ENCODE measurements around the gene FBXO34.

FBXO34 gene

GRCh38 chr14:55253276-55253675, 17.9 kb upstream of the FBXO34 start:
- H3K36me3 Mint-ChIP-seq, result no peaks in the 10 kb centered on the region
- H3K4me1 Mint-ChIP-seq, result no peaks in the 10 kb centered on the region
- no peak overlapping the region for H3K4me3 Mint-ChIP-seq
- H3K27ac Mint-ChIP-seq, result no peak overlapping the region
- no peaks in the 10 kb centered on the region for H3K9me3 Mint-ChIP-seq
- H3K27me3 Mint-ChIP-seq, result peaks cover 30% of the 10 kb centered on the region
- no peak for ATAC-seq

GRCh38 chr14:55254581-55254980, 16.6 kb upstream of the FBXO34 start:
- ATAC-seq, result no peak
- Mint-ChIP-seq H3K27me3 (peaks cover 19% of the 10 kb centered on the region), H3K27ac (no peak overlapping the region), H3K4me3 (no peak overlapping the region), H3K36me3 (no peaks in the 10 kb centered on the region), H3K9me3 (no peaks in the 10 kb centered on the region), H3K4me1 (no peaks in the 10 kb centered on the region)

GRCh38 chr14:55255979-55256378, 15.2 kb upstream of the FBXO34 start:
- H3K27me3 Mint-ChIP-seq, result peaks cover 9% of the 10 kb centered on the region
- no peaks in the 10 kb centered on the region for H3K4me1 Mint-ChIP-seq
- no peak overlapping the region for H3K4me3 Mint-ChIP-seq
- H3K27ac Mint-ChIP-seq, result no peak overlapping the region
- ATAC-seq, result no peak
- no peaks in the 10 kb centered on the region for H3K9me3 Mint-ChIP-seq
- no peaks in the 10 kb centered on the region for H3K36me3 Mint-ChIP-seq

- Mint-ChIP-seq H3K9me3 (no peaks in the 10 kb centered on the region), H3K27me3 (peaks cover 8% of the 10 kb centered on the region), H3K4me3 (no peak overlapping the region), H3K27ac (no peak overlapping the region), H3K4me1 (no peaks in the 10 kb centered on the region), H3K36me3 (no peaks in the 10 kb centered on the region)
- ATAC-seq, result no peak
Measured at GRCh38 chr14:55256586-55256985, 14.6 kb upstream of the FBXO34 start.

GRCh38 chr14:55265197-55265596, 6.0 kb upstream of the FBXO34 start:
- H3K4me3 Mint-ChIP-seq, result no peak overlapping the region
- peaks cover 14% of the 10 kb centered on the region for H3K9me3 Mint-ChIP-seq
- ATAC-seq, result peak; percentile 58
- H3K4me1 Mint-ChIP-seq, result peaks cover 6% of the 10 kb centered on the region
- H3K27me3 Mint-ChIP-seq, result peaks cover 8% of the 10 kb centered on the region
- no peak overlapping the region for H3K27ac Mint-ChIP-seq
- H3K36me3 Mint-ChIP-seq, result peaks cover 13% of the 10 kb centered on the region

GRCh38 chr14:55267820-55268219, 3.4 kb upstream of the FBXO34 start:
- no peak for ATAC-seq
- Mint-ChIP-seq H3K27me3 (no peaks in the 10 kb centered on the region), H3K27ac (no peak overlapping the region), H3K4me1 (peaks cover 14% of the 10 kb centered on the region), H3K36me3 (peaks cover 13% of the 10 kb centered on the region), H3K9me3 (peaks cover 14% of the 10 kb centered on the region), H3K4me3 (no peak overlapping the region)

- no peaks in the 10 kb centered on the region for H3K36me3 Mint-ChIP-seq
- H3K27ac Mint-ChIP-seq, result peak overlapping the region; percentile 84
- H3K27me3 Mint-ChIP-seq, result no peaks in the 10 kb centered on the region
- peak; percentile 60 for ATAC-seq
- peaks cover 42% of the 10 kb centered on the region for H3K4me1 Mint-ChIP-seq
- H3K4me3 Mint-ChIP-seq, result peak overlapping the region; percentile 89
- no peaks in the 10 kb centered on the region for H3K9me3 Mint-ChIP-seq
Measured at GRCh38 chr14:55271572-55272298, 514 bp downstream of the FBXO34 start.

- Mint-ChIP-seq H3K27me3 (no peaks in the 10 kb centered on the region), H3K9me3 (no peaks in the 10 kb centered on the region), H3K4me1 (peaks cover 48% of the 10 kb centered on the region), H3K36me3 (no peaks in the 10 kb centered on the region), H3K4me3 (peak overlapping the region; percentile 89), H3K27ac (peak overlapping the region; percentile 84)
- ATAC-seq, result no peak
Measured at GRCh38 chr14:55272387-55272786, 1.2 kb downstream of the FBXO34 start.

- Mint-ChIP-seq H3K9me3 (no peaks in the 10 kb centered on the region), H3K36me3 (no peaks in the 10 kb centered on the region), H3K4me3 (peak overlapping the region; percentile 3), H3K27me3 (no peaks in the 10 kb centered on the region), H3K27ac (no peak overlapping the region), H3K4me1 (peaks cover 54% of the 10 kb centered on the region)
- ATAC-seq, result no peak
Measured at GRCh38 chr14:55272922-55273321, 1.7 kb downstream of the FBXO34 start.

- ATAC-seq, result no peak
- Mint-ChIP-seq H3K27me3 (no peaks in the 10 kb centered on the region), H3K36me3 (no peaks in the 10 kb centered on the region), H3K27ac (no peak overlapping the region), H3K4me3 (no peak overlapping the region), H3K4me1 (peaks cover 58% of the 10 kb centered on the region), H3K9me3 (no peaks in the 10 kb centered on the region)
Measured at GRCh38 chr14:55274146-55274545, 2.9 kb downstream of the FBXO34 start.

- Mint-ChIP-seq H3K27me3 (no peaks in the 10 kb centered on the region), H3K9me3 (no peaks in the 10 kb centered on the region), H3K36me3 (peaks cover 5% of the 10 kb centered on the region), H3K4me3 (no peak overlapping the region), H3K27ac (no peak overlapping the region), H3K4me1 (peaks cover 64% of the 10 kb centered on the region)
- no peak for ATAC-seq
Measured at GRCh38 chr14:55274751-55275150, 3.5 kb downstream of the FBXO34 start.

GRCh38 chr14:55276736-55277135, 5.5 kb downstream of the FBXO34 start:
- Mint-ChIP-seq H3K4me1 (peaks cover 71% of the 10 kb centered on the region), H3K27ac (peak overlapping the region; percentile 67), H3K27me3 (no peaks in the 10 kb centered on the region), H3K9me3 (no peaks in the 10 kb centered on the region), H3K36me3 (peaks cover 10% of the 10 kb centered on the region), H3K4me3 (no peak overlapping the region)
- no peak for ATAC-seq

- Mint-ChIP-seq H3K27ac (peak overlapping the region; percentile 67), H3K27me3 (no peaks in the 10 kb centered on the region), H3K4me3 (no peak overlapping the region), H3K9me3 (no peaks in the 10 kb centered on the region), H3K4me1 (peaks cover 70% of the 10 kb centered on the region), H3K36me3 (peaks cover 10% of the 10 kb centered on the region)
- peak; percentile 81 for ATAC-seq
Measured at GRCh38 chr14:55277972-55278740, 6.9 kb downstream of the FBXO34 start.

- Mint-ChIP-seq H3K27me3 (no peaks in the 10 kb centered on the region), H3K9me3 (no peaks in the 10 kb centered on the region), H3K4me1 (peaks cover 58% of the 10 kb centered on the region), H3K36me3 (peaks cover 10% of the 10 kb centered on the region), H3K4me3 (no peak overlapping the region), H3K27ac (no peak overlapping the region)
- no peak for ATAC-seq
Measured at GRCh38 chr14:55279384-55279783, 8.2 kb downstream of the FBXO34 start.

- Mint-ChIP-seq H3K4me3 (no peak overlapping the region), H3K9me3 (no peaks in the 10 kb centered on the region), H3K27me3 (no peaks in the 10 kb centered on the region), H3K4me1 (peaks cover 43% of the 10 kb centered on the region), H3K27ac (no peak overlapping the region), H3K36me3 (peaks cover 10% of the 10 kb centered on the region)
- ATAC-seq, result no peak
Measured at GRCh38 chr14:55281316-55281839, 10.2 kb downstream of the FBXO34 start.

Data from stimulated activated memory B cell treated with anti-CD40 and anti-IgM and Interleukin-4, amounts not matched to agents 10 μg/mL and 1 μg/mL and 100 μg/mL, for 72 hours (primary cell).